Left ventricle myocardium inferior (tissue), 1 donor: ENCODE results near the gene IL1A. TPM values are rescaled to one million over a fixed set of nuclear protein-coding genes. Genes with fewer than 3 reads are reported as not detected.

Source experiments
- DNase-seq: peaks from one replicate; pipeline ENCODE4 v3.0.0-alpha.2; 2020
- H3K27ac ChIP-seq: fragments of 200-600 bp; replicated peaks from 2 replicates; pipeline ENCODE4 v1.8.0; 2021
- H3K27me3 ChIP-seq: fragments of 200-600 bp; 2 replicates; pipeline ENCODE4 v1.8.0; 2021; ENCODE audit warnings: low read depth
- H3K36me3 ChIP-seq: fragments of 200-600 bp; 2 replicates; pipeline ENCODE4 v1.8.0; 2021
- H3K4me1 ChIP-seq: fragments of 200-600 bp; 2 replicates; pipeline ENCODE4 v1.8.0; 2021
- H3K4me3 ChIP-seq: fragments of 200-600 bp; 2 replicates; pipeline ENCODE4 v1.8.0; 2021; ENCODE audit warnings: mild to moderate bottlenecking, moderate library complexity
- H3K9me3 ChIP-seq: fragments of 200-600 bp; replicated peaks from 2 replicates; pipeline ENCODE4 v1.8.0; 2021
- CTCF ChIP-seq: fragments of 200-600 bp; IDR thresholded peaks from 2 replicates; pipeline ENCODE4 v1.8.0; 2021; ENCODE audit warnings: antibody characterized with exemption, mild to moderate bottlenecking, borderline replicate concordance
- intact Hi-C: fragments of 100-400 bp; cut with micrococcal nuclease; formaldehyde crosslinking; loops from one replicate; pipeline ENCODE4 v1.11.0; 2022
- total RNA-seq: library from RNA; stranded (reverse); fragmentation: NEBNext Ultra II Directional; extraction: Animal tissue kit (Norgen Biotek cat#: 25700); gene quantifications from one replicate; pipeline ENCODE4 v1.2.1, GENCODE V29; 2021
- donor health status: DM: no; HTN: yes; CAD: no; lungs with severe emphysema.

Gene IL1A
- total RNA-seq, 1 donor from 2014 or later: not detected

DNA sequence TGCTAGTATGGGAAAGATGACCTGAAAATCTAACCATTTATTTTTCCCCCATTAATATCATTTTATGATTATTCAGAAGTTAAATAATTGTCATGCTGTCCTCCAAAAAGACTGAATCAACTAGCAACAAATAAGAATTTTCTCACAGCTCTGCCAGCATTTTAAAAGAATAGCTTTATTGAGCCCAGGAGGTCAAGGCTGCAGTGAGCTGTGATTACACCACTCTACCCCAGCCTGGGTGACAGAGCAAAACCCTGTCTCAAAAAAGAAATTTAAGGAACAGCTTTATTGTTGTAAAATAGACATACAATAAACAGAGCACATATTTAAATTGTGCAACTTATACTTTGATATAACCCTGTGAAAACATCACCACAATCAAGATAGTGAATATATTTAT lies 24.8 kb upstream of the IL1A start:
- no peak for DNase-seq
- intact Hi-C loops: no loop called here
- no peaks in the 10 kb centered on the region for H3K36me3 ChIP-seq
- H3K27me3 ChIP-seq: no peaks in the 10 kb centered on the region
- H3K27ac ChIP-seq: no peak overlapping the region
- no peak overlapping the region for H3K4me3 ChIP-seq
- TF ChIP-seq CTCF: no peak
- peaks cover 9% of the 10 kb centered on the region for H3K9me3 ChIP-seq
- peaks cover 27% of the 10 kb centered on the region for H3K4me1 ChIP-seq

DNA sequence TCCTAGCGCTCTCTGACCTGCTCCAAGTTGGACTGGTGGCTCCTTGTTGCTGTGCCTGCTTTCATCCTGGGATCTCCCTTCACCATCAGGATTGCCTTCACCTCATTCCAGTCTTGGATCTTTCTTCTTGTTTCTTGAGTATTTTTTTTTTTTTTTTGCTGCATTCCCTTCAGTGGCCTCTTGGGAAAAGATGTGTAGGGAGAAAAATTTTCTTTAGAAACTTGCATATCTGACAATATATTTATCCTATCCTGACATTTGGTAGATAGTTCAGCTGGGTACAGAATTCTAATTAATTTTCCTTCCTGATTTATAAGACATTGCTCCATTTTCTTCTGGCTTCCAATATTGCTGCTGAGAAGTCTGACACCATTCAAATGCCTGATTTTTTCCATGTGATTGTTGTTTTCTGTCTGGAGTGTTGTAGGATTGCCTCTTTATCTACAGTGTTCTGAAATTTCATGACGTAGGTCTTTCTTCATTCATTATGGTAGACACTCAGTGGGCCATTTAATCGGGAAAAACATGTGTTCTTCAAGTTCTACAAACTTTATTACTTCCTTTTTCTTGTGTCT lies 23.0 kb upstream of the IL1A start:
- intact Hi-C loops: no loop called here
- H3K27me3 ChIP-seq: no peaks in the 10 kb centered on the region

DNA sequence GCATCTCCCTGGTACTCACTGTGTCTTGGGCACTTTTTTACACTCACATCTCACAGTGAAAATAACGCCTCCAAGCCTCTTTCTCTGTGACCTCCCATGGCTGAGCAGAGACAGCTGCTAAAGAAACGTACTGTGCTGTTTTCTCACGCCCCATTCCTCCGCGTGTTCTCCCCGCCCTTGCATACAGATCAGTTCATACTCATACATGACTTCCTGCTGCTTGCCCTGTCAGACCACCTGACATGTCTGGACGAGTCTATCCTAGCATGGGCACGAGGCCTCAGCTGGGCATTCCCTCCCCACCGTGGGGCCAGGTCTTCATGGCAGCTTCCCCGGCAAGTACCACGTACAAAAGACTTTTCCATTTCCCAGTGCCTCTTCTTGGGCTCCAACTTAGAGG lies 21.2 kb upstream of the IL1A start:
- Histone ChIP-seq H3K27me3 (no peaks in the 10 kb centered on the region), H3K36me3 (no peaks in the 10 kb centered on the region), H3K4me1 (no peaks in the 10 kb centered on the region), H3K4me3 (no peak overlapping the region), H3K9me3 (peaks cover 9% of the 10 kb centered on the region), H3K27ac (no peak overlapping the region)
- intact Hi-C loops: no loop called here
- DNase-seq: no peak
- TF ChIP-seq CTCF: no peak

More for the DNA sequence above, 23.0 kb upstream of the IL1A start:
- TF ChIP-seq CTCF: no peak
- Histone ChIP-seq H3K36me3 (no peaks in the 10 kb centered on the region), H3K27ac (no peak overlapping the region), H3K4me3 (no peak overlapping the region), H3K9me3 (peaks cover 9% of the 10 kb centered on the region), H3K4me1 (peaks cover 12% of the 10 kb centered on the region)
- DNase-seq: no peak

- TF ChIP-seq CTCF: no peak
- intact Hi-C loops: no loop called here
- Histone ChIP-seq H3K4me1 (no peaks in the 10 kb centered on the region), H3K27ac (no peak overlapping the region), H3K9me3 (peaks cover 9% of the 10 kb centered on the region), H3K36me3 (no peaks in the 10 kb centered on the region), H3K27me3 (no peaks in the 10 kb centered on the region), H3K4me3 (no peak overlapping the region)
- no peak for DNase-seq
Measured at GRCh38 chr2:112803691-112804521, 19.6 kb upstream of the IL1A start.

DNA sequence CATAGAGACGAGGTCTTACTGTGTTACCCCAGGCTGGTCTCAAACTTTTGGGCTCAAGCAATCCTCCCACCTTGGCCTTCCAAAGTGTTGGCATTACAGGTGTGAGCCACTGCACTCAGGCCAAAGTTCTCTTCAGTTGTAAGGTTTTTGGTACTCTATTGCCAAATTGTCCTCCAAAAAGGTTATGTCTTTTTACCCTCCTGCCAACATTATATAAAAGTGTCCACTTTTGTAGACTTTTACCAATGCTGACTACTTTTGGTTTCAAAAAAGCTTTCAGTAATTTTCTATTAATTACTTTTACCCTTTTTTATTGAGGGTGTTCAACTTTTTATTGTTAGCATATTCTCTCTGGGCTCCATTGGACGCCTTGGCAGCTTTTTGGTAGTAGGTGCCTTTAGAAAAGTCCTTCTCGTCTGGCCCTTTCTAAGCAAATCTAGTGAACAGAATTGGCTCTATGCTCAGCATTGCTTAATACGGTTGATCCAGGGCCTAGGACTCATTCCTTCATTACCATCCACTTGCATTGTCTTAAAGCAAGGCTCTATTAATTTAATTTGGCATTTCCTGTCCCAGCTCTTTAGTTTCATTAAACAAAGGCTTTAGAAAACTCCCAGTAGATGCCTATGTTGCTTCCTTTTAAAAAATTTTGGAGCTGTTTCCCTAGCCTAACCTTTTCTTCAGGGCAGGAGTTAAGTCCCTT lies 16.7 kb upstream of the IL1A start:
- intact Hi-C loops: no loop called here

More for the DNA sequence above, 16.7 kb upstream of the IL1A start:
- H3K27me3 ChIP-seq: no peaks in the 10 kb centered on the region
- no peak overlapping the region for H3K4me3 ChIP-seq
- no peaks in the 10 kb centered on the region for H3K9me3 ChIP-seq
- TF ChIP-seq CTCF: no peak
- no peaks in the 10 kb centered on the region for H3K4me1 ChIP-seq
- DNase-seq: no peak
- H3K27ac ChIP-seq: no peak overlapping the region
- H3K36me3 ChIP-seq: no peaks in the 10 kb centered on the region
